Stimulated activated CD8-positive, alpha-beta memory T cell treated with anti-CD3 and anti-CD28 coated beads, Interleukin-12 subunit alpha, Interleukin-12 subunit beta, amount 100 ng/mL, for 24 hours (primary cell): ENCODE data around the gene CNDP2.

ENCODE experiments used
- DNase-seq: peaks from one replicate; pipeline ENCODE4 v3.0.0-alpha.2; 2020; ENCODE audit errors: extremely low read depth

The CNDP2 gene

DNA sequence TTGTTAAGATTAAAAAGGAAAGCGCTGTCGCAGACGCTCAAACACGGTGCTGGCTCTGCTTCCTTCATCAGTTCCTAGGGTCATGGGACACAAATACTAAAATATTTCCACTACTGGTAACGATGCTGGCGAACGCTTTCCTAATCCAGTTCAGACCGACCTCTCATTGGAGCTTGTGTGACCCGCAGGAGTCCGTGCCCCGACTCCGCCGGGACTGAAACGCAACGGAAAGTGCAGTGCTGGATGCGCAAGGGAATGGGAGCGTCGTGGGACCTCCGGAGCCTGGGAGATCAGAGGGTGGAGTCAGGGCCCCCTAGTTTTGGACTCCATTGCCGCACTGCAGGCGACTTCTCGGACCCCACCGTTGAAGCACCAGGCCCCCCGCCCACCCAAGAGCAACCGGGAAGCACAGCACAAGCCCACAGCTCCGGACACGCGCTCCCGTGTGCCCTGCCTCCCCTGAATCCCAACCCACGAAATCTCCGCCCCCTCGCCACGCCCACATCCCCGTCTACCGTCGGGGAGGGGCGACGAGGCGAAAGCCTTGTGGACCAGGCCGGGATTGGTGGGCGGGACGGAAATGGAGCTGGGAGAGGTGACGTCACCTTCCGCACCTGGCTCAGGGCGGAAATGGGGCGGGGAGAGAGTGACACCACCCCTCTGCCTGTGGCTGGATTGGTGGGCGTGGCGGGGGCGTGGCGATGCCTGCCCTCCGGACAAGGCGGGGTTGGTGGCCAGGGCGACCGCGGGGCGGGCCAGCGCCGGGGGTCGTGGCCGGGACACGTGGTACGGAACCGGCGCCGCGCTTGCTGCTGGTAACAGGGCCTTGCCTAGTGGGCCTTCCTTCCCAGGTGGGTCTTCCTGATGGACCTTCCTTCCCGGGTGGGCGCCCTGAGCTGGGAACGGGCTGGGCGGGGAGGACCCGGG lies at the start of gene CNDP2:
TSS of gene CNDP2 (plus strand) at position 783 of the 927 bp plus-strand sequence. CDS start 3,611 bp downstream, outside the sequence.
- DNase-seq, result peak; percentile 99

DNA sequence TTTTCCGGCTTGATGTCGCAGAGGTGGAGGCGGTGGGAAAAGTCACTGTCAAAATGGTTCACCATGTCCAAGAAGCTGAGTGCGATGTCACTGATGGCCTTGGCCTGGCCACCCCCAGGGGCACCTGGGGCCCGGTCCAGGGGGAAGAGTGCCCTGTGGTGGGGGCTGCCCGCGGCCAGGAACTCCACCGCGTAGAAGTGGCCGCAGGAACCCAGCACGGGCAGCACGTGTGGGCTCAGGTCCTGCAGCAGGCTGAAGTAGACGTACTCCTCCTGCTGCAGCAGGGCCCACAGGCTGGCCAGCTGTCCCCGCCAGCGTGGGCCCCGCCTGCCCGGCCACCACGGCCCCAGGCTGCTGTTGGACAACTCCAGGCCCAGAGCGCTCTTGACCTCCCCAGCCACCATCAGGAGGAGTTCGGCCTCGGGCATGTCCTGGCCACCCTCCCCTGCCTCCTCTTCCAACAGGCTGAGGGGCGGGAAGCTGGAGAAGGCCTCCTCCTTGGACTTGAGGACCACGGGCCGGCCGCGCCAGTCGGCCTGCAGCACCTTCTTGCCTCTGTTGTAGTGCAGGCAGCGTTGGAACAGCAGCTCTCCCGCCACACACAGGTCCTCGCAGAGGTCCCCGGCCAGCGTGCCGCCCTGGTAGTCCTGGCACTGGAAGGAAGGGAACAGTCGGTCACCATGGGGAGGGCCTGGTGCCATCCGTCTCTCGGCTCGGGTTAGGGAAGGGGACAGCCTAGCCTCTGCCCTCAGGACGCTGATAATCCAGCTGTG lies 49.3 kb upstream of the CNDP2 start:
- no peak for DNase-seq

DNA sequence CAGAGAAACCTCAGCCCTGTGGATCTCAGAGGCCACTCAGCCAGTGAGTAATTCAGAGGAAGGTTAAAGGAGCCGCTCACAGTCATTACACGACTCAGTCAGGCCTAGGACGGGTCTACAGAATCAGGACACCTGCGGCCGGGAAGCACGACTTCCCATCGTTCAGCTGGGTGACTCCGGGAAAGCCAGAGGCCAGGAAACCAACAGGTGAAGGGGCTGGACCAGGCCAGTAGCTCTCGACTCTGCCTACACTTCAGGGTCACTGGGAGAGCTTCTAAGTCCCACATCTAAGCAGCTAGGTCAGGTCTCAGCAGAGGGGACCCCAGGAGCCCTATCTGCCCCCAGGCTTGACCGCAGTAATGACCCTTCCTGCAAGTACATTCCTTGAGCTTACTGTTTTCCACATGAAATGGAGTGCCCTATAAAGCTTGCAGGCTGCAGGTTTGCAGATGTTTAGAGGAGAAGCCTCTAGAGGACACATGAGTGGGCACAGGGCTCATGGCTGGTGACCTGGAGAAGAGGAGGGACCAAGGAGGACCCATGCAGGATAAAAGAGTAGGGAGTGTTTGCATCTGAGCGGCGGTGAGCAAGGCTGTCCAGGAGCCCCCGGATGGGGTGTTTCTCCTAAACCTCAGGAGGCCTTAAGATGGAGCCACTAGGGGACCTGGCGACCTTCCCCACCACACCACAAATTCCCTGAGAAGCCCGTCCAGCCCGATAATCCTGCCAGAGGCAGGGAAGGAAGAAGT lies 48.6 kb upstream of the CNDP2 start:
- no peak for DNase-seq

DNA sequence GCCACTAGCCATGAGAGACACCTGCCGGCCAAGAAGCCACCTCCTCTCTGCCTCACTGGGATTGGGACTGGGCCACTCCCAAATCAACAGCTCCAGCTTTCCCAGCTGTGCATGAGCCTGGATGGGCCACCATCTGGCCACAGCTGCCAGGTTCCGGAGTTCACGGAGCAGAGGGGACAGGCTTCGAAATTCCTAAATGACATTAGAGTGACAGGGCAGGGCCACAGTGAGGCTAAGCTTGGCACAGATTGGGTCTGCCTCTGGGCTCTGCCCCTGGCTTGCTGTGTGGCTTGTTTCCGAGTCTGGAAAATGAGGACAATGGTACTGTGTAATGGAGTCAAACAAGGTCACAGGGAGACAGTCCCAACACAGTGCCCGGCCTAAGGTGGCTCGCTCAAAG lies 45.5 kb upstream of the CNDP2 start:
- no peak for DNase-seq

DNA sequence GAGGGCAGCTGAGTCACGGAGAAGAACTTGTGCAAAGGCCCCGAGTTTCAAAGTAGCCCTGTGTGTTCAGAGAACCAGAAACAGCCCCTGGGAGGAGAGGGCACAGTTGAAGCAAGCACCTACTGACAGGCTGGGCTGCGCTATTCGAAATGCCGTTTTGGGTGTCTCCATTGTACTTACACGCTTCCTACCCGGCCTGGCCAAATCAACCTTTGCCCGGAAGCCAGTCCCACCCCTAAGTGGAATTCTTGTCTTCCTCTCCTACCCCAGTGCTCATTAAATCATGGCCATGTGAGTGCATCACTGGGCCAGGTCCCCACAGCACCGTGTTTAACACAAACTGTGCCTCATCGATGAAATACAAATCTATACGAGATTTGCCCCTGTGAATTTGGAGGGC lies 45.0 kb upstream of the CNDP2 start:
- DNase-seq, result no peak

DNA sequence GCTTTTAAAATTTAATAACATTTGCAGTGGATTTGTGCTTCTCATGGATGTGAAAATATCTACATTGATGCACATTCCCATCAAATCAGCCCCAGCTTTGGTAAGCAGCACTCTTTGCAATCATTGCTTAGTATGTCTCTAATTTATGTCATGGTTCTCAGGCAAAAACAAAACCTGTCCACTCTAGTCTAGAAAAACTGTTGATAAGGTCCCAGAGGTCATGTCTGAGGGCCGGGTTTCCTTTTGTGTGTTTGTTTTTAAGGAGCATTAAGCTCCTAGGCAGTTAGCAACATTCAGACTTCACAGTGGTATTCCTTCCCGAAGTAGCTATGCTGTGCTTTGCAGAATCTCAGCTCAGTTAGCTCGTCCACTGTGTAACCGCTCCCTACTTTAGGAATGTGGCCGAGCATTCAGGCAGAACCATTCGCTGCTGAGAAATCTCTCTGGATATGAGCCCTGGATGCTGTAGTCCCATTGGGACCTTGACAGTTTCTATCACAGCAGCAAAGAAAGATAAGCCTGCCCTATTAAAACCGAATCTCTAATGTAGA lies 43.1 kb upstream of the CNDP2 start:
- DNase-seq, result no peak

DNA sequence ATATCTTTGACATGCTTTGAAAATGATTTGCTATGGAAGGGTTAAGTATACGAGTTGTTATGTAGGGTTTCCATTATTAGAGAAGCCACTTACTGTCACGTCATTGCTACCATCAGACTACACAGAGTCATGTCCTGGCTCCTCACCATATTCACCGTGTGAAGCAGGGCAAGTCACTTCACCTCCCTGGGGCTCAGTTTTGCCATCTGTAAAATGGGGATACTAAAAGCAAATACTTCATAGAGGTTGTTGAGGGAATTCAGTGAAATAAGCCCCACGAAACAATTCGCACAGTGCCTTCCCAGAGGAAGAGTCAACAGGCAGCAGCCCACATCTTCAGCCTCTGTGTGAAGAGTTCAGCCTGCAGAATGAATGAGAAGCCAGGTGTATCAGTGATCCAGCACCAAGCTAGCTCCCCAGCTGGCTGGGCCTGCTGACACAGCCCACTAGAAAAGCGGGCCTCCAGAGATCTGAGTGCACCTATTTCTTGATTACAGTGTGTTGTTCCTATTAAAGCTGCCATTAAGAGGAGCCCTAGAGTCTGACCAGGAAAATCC lies 42.4 kb upstream of the CNDP2 start:
- no peak for DNase-seq

DNA sequence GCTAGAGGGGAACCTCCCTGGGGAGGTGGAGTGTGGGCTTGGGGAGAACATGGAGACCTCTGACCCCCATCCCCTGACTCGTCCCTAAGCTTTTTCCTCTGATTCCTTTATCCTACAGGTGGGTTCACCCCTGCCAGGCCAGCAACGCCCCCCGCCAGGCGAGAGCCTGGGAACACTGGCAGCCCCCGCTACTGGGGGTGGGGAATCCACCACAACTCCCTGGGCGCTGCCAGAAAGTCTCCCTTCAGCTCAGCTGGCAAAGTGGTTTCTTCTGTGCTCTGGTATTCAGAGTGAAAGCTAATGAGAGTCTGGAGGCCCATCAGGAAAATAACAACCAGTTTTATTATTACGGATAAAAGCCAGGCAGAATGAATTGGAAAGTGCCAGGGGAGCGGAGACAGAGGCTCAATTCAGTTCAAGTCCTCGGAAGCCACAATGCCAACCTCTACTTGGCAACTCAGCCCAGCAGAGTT lies 41.8 kb upstream of the CNDP2 start:
- no peak for DNase-seq

DNA sequence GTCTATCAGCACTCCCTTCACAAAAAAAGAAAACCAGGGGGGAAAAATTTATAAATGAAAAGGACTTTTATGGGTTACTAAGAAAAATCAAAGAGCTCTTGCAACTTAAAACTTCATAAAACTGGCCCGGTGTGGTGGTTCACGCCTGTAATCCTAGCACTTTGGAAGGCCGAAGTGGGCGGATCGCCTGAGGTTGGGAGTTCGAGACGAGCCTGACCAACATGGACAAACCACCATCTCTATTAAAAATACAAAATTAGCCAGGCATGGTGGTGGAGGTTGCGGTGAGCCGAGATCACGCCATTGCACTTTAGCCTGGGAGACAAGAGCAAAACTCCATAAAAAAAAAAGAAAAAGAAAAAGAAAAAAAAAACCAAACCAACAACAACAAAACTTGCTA lies 40.8 kb upstream of the CNDP2 start:
- no peak for DNase-seq

DNA sequence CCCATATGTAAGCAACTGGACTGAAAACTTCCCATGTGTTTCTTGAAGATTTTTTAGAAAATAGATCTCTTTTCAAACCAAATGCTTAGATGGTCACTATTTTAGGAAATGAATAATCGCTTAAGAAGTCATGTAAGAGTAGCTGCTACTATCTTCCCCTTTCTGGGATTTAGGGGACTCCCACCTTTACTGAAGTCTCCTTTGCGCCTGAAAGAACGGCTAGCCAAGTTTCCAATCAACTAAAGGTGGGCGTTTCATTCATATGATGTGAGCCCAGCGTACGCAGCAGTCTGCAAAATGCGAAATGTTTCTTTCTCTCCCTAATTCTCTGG lies 40.2 kb upstream of the CNDP2 start:
- no peak for DNase-seq

DNA sequence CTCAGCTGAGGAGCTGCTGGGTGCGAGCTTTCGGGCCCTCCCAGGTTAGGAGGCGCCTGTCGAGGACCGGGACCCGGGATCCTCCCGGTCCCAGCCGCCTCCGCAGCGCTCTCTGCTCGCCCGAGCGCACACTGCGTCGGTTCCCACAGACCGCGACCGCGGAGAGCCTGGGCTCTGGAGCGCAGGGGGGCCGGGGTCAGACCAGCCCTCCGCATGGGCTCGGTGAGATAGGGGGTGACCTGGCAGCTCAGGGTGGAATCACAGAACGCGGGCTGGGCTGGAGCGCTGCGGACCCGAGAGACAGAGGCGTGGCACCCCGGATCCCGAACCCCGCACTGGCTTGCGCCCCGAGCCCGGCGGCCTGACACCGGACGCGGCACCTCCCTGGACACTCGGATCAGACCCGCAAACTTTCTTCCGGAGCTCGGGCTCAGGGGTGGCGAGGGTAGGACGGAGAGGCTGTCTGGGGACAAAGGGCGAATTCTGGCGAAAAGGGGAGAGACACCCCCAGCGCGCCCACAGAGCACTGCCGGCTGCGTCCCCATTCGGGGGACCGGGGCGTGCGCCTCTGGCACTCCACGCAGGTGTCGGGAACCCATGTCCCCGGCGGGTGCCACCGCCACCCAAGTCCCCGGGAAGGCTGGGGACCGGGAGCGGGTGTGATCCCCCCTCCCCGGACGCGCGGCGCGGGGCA lies 39.7 kb upstream of the CNDP2 start:
- no peak for DNase-seq

DNA sequence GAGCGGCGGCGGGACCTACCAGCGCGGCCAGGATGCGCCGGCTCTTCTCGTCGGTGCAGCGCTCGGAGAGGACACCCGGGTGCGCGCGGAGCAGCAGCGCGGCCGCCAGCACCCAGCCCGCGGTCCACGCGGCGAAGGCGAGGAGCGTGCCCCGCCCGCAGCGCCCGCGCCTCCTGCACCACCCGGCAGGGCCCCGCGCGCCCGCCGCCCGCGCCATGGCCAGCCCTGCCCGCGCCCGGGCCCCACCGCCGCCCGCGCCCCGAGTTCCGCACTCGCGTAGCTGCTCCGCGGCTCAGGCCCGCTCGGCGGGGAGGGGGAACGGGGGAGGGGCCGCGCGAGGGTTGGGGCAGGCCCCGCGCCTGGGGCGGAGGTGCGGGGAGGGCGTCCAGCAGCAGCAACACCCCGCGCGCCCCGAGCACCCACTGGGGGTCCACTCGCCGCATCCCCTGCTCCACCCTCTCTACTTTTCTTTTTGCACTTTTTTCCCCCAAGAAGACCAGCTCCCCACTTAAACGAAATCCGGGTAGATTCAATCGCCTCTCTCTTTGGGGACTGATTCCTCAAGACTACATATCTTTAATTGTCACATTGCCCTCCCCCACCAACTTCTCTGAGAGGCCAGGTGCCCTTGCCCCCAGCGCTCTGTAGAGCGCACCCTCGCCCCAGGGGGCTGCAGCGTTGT lies 39.0 kb upstream of the CNDP2 start, which contains the start of gene DIPK1C:
TSS of gene DIPK1C (minus strand) at position 266 of the 682 bp plus-strand sequence. CDS start at position 217, 49 bp downstream.
- no peak for DNase-seq

DNA sequence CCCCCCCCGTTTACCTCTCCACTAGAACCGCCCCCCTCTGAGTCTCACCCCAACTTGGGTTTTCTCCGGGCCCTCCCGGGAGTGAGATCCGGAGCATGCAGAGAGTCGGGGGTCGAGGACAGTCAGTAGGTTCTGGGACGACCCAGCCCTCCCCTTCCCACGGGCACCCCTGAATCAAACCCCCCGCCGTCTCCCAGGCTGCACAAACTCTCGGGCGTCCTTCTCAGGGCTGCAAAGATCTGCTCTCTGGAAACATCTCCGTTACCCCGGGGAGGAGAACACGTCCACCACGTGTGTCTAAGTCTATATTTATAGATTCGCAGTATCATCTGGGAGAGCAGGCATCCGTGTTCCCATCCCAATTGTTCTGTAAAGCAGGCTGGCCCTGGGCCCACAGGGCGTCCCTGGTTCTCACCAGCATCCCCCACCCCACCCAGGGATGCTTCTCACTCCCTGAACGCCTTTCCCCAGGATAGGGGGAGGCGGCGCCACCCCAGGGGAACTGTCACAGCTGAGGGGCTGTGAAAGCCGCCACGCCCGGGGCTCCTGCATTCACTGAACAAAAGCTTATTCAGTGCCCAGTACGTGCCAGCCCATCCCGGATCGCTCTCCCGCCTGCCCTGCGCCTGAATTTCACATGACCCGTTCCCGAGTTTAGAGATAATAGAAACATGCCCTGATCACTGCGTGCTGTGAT lies 38.3 kb upstream of the CNDP2 start:
- DNase-seq, result no peak

DNA sequence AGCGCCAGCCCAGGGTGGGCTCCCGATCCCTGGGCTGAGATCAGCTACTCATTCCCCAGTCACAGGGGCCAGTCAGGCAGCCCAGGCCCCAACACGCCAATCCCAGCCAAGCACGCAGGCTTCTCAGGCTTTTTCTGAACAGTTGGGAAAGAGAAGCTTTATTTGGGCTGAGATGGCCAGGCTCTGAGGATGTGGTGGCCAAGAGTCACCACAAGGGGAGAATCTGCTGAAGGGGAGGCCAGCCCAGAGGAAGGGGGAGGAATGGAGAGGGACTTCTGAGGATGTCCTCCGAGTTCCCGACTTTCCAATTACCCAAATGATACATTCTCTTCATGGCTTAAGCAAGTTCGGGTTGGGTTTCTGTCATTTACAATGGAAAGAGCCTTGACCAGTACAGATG lies 36.3 kb upstream of the CNDP2 start:
- DNase-seq, result no peak

DNA sequence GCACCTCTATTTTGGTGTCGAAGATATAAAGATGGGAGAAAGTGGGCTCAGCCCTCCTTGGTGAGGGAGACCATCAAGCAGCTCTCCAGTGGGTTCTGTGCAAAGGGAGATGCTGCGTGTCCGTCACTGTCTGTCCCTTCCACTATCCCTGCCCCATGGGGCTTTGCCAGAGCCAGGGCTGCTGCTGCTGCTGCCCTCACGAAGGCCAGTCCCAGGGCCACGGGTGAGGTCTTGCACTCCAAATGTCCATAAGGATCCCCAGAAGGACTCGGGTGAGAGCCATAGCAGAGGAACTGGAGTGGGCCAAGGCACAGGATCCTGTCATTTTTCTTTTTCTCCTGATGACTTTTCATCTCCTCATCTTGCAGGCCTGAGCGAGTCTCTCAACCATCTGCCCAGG lies 35.3 kb upstream of the CNDP2 start:
- DNase-seq, result no peak

DNA sequence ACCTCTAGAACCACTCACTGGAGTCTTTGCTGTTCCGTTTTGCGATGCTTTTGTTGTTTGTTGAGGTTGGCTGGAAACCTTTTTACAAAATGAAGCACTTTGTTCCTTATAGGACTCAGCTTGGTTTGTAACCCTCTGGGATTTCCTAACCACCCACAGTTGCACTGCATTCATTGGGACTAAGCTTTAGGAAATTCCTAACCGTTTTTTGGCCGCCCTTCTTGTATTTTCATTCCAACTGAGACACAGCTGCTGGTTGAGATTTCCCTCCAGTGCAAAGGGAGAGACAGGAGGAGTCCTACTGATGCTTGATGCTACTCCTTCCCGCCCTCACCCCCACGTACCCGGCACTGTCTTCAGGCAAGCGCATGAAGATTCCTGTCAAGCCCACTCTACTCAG lies 32.9 kb upstream of the CNDP2 start:
- DNase-seq, result no peak

DNA sequence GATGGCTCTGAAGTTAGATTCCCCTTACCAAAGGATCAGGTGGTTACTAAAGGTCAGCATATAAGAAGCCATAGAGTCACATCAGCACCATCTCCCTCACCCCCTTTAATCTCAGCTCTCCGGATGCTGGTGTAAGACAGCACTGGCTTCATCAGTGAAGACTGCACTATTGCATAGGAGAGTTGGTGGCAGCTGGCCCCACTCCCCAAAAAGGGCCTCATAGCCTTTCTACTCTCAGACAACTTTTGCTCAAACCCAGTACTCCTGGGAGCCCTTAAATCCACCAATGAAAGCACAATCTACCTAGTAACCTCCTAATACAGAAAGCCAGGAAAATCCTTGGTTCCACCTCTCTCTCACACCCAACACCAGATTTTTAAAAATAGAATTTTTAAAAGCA lies 32.2 kb upstream of the CNDP2 start:
- no peak for DNase-seq

DNA sequence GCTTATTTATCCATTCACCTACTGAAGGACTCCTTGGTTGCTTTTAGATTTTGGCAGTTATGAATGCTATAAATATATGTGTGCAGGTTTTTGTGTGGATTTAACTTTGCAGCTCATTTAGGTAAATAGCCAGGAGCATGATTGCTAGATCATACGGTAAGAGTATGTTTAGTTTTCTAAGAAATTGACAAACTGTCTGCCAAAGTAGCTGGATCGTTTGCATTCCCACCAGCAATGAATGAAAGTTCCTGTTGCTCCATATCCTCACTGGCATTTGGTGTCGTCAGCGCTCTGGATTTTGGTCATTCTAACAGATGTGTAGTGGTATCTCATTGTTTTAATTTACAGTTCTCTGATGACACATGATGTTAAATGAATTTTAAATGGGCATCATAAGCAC lies 30.4 kb upstream of the CNDP2 start:
- DNase-seq, result no peak

DNA sequence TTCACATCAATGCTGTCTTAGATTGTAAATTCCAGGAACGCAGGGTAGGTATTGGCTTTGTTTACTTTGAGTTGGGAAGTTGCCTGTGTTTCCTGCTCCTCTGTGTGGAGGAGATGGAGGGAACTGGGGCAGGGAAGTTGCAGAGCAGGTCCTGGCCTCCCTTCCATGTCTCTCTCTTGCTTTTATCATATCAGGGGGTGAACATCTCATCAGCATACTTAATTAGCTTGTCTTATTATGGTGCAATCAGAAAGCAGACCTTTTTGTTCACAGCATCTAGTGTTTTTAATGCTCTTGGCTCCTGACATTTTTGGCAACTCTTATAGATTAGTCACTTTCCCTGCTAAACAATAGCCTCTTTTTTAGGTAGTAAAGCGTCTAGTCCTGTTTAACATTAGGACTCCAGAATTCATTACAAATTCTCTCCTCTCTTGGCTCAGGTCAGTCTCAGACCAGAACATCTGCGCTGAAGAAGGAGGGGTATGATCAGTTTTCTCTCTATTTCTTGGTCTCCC lies 27.6 kb upstream of the CNDP2 start:
- no peak for DNase-seq
